Measurements from ENCODE around the gene OLFML2B. TPM values are rescaled to one million over a fixed set of nuclear protein-coding genes. Genes with fewer than 3 reads are reported as not detected.
"Not testable (repeated sequence)": the region's sequence is repeated elsewhere in the genome, so short reads cannot be mapped to it uniquely, and the experiment has no call there.

OLFML2B gene
- total RNA-seq, 2 donors from 2014 or later: 32.2 to 46.6 TPM

DNA sequence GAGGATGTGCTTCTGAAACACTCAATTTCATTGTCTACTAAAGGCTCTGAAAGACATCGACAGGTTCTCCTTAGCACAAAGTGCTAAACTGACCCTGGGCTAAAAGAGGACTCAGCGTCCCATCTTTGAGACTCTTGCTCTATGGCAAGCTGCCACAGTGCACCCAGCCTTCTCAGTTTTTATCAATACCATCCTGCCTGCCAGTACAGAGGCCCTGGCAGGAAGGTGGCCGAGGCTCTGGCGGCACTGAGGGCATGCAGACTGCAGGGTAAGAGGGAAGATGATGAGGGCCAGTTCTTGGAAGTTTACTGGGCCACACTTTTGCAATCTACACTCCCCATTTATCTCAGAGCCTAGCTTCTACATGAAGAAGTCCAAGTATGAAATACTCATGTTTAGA, 5.3 kb downstream of the OLFML2B start:
- Histone ChIP-seq H3K36me3 (no peaks in the 10 kb centered on the region), H3K9me3 (no peaks in the 10 kb centered on the region), H3K27ac (peak overlapping the region; percentile 40 to 78), H3K27me3 (replicated peaks; ENCODE audit: insufficient read depth) (no peaks in the 10 kb centered on the region), H3K4me1 (ENCODE audit: control insufficient read depth in 1 of 2, low read depth in 2 of 2) (peaks cover 31 to 57% of the 10 kb centered on the region in 2 donors), H3K4me3 (no peak overlapping the region)
- TF ChIP-seq, protein P1, sequence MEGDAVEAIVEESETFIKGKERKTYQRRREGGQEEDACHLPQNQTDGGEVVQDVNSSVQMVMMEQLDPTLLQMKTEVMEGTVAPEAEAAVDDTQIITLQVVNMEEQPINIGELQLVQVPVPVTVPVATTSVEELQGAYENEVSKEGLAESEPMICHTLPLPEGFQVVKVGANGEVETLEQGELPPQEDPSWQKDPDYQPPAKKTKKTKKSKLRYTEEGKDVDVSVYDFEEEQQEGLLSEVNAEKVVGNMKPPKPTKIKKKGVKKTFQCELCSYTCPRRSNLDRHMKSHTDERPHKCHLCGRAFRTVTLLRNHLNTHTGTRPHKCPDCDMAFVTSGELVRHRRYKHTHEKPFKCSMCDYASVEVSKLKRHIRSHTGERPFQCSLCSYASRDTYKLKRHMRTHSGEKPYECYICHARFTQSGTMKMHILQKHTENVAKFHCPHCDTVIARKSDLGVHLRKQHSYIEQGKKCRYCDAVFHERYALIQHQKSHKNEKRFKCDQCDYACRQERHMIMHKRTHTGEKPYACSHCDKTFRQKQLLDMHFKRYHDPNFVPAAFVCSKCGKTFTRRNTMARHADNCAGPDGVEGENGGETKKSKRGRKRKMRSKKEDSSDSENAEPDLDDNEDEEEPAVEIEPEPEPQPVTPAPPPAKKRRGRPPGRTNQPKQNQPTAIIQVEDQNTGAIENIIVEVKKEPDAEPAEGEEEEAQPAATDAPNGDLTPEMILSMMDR (IDR thresholded peaks at IDR 0.05): no peak
- ATAC-seq (ENCODE audit: insufficient number of reproducible peaks, low FRiP score, low read depth): no peak
- DNase-seq (ENCODE audit: low spot score): no peak

DNA sequence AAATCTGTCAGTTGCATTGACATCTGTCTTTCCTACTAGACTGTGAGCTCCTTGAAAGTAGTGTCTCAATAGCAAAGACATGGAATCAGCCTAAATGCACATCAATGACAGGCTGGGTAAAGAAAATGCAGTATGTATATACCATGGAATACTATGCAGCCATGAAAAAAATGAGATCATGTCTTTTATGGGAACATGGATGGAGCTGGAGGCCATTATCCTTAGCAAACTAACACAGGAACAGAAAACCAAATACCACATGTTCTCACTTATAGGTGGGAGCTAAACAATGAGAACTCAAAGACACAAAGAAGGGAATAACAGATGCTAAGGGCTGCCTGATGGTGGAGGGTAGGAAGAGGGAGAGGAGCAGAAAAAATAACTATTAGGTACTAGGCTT, 5.9 kb downstream of the OLFML2B start:
- not testable (repeated sequence) for H3K36me3 ChIP-seq; H3K27me3 ChIP-seq (replicated peaks; ENCODE audit: insufficient read depth); DNase-seq (ENCODE audit: low spot score); H3K9me3 ChIP-seq; H3K4me3 ChIP-seq; ATAC-seq (ENCODE audit: insufficient number of reproducible peaks, low FRiP score, low read depth); H3K27ac ChIP-seq
- H3K4me1 ChIP-seq (ENCODE audit: control insufficient read depth in 1 of 2, low read depth in 2 of 2): peaks cover 31 to 51% of the 10 kb centered on the region in 2 donors

DNA sequence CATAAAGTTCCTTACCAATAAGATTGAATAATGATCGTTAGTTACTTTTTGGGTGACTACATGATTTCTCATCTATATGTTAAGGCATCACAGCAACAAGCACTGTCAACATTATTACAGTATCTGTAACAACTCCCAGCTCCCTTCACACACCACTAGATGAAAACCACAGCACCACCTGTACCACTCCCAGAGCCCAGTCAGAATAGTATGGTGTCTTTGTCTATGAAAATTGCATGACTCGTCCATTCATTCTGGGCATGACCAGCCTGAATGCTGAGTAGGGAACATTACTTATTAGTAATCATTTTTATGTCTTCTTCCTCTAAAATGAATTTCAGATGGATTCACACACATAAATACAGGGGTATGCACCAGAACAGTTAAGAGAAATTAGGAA, 7.0 kb downstream of the OLFML2B start:
- ATAC-seq (ENCODE audit: insufficient number of reproducible peaks, low FRiP score, low read depth) (no peak), DNase-seq (ENCODE audit: low spot score) (no peak)
- H3K4me3 ChIP-seq: no peak overlapping the region
- H3K9me3 ChIP-seq: no peaks in the 10 kb centered on the region
- peaks cover 31 to 49% of the 10 kb centered on the region in 2 donors for H3K4me1 ChIP-seq (ENCODE audit: control insufficient read depth in 1 of 2, low read depth in 2 of 2)
- TF ChIP-seq, protein P1 (IDR thresholded peaks at IDR 0.05): no peak
- H3K27me3 ChIP-seq (replicated peaks; ENCODE audit: insufficient read depth): no peaks in the 10 kb centered on the region
- H3K36me3 ChIP-seq: no peaks in the 10 kb centered on the region
- H3K27ac ChIP-seq: no peak overlapping the region

DNA sequence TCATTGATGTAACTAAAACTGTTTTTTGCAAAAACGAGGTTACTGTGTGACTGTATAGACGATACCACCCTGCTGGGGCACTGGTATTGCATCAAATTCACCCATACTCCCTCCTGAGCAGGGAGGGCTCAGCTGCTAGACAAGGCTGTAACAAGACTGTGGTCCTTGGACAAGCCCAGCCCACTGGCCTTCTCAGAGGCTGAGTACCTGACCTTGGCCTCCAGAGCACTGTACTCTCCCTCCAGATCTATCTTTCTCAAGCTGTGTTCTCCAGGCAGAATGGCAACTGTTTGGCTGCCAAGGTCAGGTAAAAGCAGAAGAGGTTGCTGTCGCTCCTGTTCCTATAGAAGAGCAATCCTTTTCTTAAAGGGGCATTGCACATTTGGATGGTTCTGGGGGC, 8.5 kb downstream of the OLFML2B start:
- no peak for DNase-seq (ENCODE audit: low spot score)
- Histone ChIP-seq H3K36me3 (no peaks in the 10 kb centered on the region), H3K4me1 (ENCODE audit: control insufficient read depth in 1 of 2, low read depth in 2 of 2) (peaks cover 23 to 49% of the 10 kb centered on the region in 2 donors), H3K4me3 (no peak overlapping the region), H3K27ac (no peak overlapping the region), H3K9me3 (no peaks in the 10 kb centered on the region), H3K27me3 (replicated peaks; ENCODE audit: insufficient read depth) (no peaks in the 10 kb centered on the region)
- no peak for ATAC-seq (ENCODE audit: insufficient number of reproducible peaks, low FRiP score, low read depth)
- TF ChIP-seq, protein P1 (IDR thresholded peaks at IDR 0.05): no peak

DNA sequence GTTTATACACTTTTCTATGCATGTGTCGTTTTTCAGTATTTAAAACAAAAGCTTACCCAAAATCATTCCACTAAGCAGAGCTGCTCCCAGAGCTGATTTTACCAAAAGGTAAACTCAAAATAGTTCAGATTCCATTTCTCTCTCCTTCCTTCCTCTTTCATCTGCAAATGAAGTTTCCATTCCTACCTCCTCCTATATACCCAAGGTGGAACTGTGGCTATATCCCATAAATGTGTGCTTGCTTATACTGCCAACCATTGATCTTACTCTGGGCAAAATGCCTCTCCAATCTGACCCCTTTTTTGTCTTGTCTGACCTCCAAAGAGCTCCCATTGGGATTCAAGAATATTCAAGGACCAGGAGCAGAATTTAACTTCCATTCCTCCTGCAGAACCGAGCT, 9.5 kb downstream of the OLFML2B start:
- Histone ChIP-seq H3K27me3 (replicated peaks; ENCODE audit: insufficient read depth) (no peaks in the 10 kb centered on the region), H3K4me3 (no peak overlapping the region), H3K27ac (no peak overlapping the region), H3K4me1 (ENCODE audit: control insufficient read depth in 1 of 2, low read depth in 2 of 2) (peaks cover 19 to 49% of the 10 kb centered on the region in 2 donors), H3K9me3 (no peaks in the 10 kb centered on the region), H3K36me3 (no peaks in the 10 kb centered on the region)
- DNase-seq (ENCODE audit: low spot score): no peak
- TF ChIP-seq, protein P1 (IDR thresholded peaks at IDR 0.05): no peak
- ATAC-seq (ENCODE audit: insufficient number of reproducible peaks, low FRiP score, low read depth): no peak

DNA sequence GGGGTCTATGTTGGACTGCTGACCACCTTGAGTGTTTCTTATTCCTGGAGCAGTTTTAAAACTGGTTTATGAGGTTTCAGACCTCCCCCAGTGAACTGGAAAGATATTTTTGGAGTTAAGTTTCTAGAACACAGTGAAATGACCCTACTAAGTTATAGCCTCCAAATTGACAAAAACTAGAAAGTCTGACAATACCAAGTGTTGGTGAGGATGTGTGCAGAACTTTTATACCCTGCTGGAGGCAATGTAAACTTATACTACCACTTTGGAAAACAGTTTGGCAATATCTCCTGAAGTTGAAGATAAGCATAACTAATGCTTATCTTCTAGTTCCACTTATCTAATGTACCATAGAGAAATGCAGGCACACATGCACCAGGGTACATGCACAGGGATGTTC, 10.4 kb downstream of the OLFML2B start:
- no peak overlapping the region for H3K4me3 ChIP-seq
- H3K36me3 ChIP-seq: no peaks in the 10 kb centered on the region
- ATAC-seq (ENCODE audit: insufficient number of reproducible peaks, low FRiP score, low read depth) (no peak), DNase-seq (ENCODE audit: low spot score) (no peak)
- H3K9me3 ChIP-seq: no peaks in the 10 kb centered on the region
- no peaks in the 10 kb centered on the region for H3K27me3 ChIP-seq (replicated peaks; ENCODE audit: insufficient read depth)
- H3K27ac ChIP-seq: no peak overlapping the region
- peaks cover 10 to 49% of the 10 kb centered on the region in 2 donors for H3K4me1 ChIP-seq (ENCODE audit: control insufficient read depth in 1 of 2, low read depth in 2 of 2)
- TF ChIP-seq, protein P1 (IDR thresholded peaks at IDR 0.05): no peak
